K562 (cell line): ENCODE measurements around the gene HS3ST5. TPM values are rescaled to one million over a fixed set of nuclear protein-coding genes. Genes with fewer than 3 reads are reported as not detected.

Experiments used
- BCL6 ChIP-seq: fragments of 250-450 bp; sonication (Bioruptor Pico); IDR thresholded peaks from 2 replicates; pipeline ENCODE4 v1.4.0; 2020
- U2AF1 ChIP-seq: fragments of 200-400 bp; formaldehyde crosslinking; optimal IDR thresholded peaks from 2 replicates; pipeline ENCODE3; 2017; ENCODE audit warnings: mild to moderate bottlenecking, low read depth, low read length, moderate library complexity
- ZSCAN32 ChIP-seq: fragments of 450-650 bp; formaldehyde crosslinking; IDR thresholded peaks from 2 replicates; pipeline ENCODE4 v1.4.0; 2020; ENCODE audit warnings: mild to moderate bottlenecking, moderate library complexity
- polyA plus RNA-seq, 8 experiments: library from polyadenylated mRNA; depleted of rRNA in 4 of 8; stranded (reverse) in 5 of 8; unstranded in 3 of 8; fragments of >200 nt; fragmentation: Nextera tagmentation in 2 of 8; fragmentation: Illumina TruSeq in 1 of 8; extraction: Ambion mirVana in 2 of 8; extraction: Trizol in 1 of 8; gene quantifications; 2 replicates each; pipeline versions ENCODE4 v1.2.1 to v1.2.3, GENCODE V29; 2011 to 2014; ENCODE audit warnings: inconsistent platforms in 1 of 8, missing spikeins in 1 of 8
- total RNA-seq, 7 experiments: library from RNA; depleted of rRNA in 6 of 7; stranded (reverse); fragments of >200 nt in 6 of 7; fragmentation: Illumina TruSeq in 2 of 7; extraction: Trizol in 2 of 7; gene quantifications; 2 replicates each; pipeline versions ENCODE4 v1.2.1 to v1.2.3, GENCODE V29; 2011 to 2021; ENCODE audit warnings: low replicate concordance in 1 of 7
- TF ChIP-seq, protein P1 (sequence below), 2 experiments: fragments of 450-650 bp; IDR thresholded peaks; 2 replicates each; pipeline ENCODE4 v1.6.1; 2016; ENCODE audit warnings: mild to moderate bottlenecking in 2 of 2, borderline replicate concordance in 1 of 2, low read depth in 1 of 2, moderate library complexity in 1 of 2
- TF ChIP-seq, protein P2 (sequence below): fragments of 250-450 bp; sonication (Bioruptor Pico); IDR thresholded peaks from 2 replicates; pipeline ENCODE4 v1.9.0; 2021; ENCODE audit warnings: mild to moderate bottlenecking

The HS3ST5 gene
- total and polyA plus RNA-seq, 9 of the 15 experiments (the other 6 are each of a cell fraction or from before 2014, with no cell fraction given): not detected

DNA sequence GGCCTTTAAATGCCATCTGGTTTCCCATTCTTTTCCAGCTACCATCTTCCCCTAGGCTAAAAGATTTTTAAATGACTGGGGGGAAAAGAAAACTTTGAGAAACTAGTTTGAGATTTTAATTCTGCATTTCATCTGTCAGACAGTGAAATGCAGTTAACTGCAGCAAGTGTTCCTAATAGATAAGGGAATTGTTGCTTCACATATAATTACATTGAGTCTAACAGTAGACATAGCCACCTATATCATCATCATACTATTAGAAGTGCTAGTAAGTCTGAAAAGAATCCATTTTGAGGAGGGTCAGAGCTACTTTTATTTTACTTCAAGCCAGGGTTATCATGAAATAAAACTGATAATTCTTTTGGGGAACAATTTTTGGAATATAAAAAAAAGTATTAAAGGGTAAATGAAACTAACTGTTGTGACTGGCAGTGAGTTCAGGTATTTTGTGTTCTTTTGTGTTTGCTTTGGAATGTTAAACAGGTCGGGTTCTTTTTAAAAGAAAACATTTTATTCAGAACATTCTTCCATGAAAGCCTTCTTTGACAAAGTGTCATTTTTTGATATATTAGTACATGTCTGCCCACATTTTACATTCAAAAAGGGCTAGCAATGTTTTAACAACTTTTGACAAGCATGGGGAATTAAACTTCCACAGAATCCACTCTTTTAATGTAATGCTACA, 170.1 kb downstream of the HS3ST5 start (continued):
- TF ChIP-seq, protein P1, sequence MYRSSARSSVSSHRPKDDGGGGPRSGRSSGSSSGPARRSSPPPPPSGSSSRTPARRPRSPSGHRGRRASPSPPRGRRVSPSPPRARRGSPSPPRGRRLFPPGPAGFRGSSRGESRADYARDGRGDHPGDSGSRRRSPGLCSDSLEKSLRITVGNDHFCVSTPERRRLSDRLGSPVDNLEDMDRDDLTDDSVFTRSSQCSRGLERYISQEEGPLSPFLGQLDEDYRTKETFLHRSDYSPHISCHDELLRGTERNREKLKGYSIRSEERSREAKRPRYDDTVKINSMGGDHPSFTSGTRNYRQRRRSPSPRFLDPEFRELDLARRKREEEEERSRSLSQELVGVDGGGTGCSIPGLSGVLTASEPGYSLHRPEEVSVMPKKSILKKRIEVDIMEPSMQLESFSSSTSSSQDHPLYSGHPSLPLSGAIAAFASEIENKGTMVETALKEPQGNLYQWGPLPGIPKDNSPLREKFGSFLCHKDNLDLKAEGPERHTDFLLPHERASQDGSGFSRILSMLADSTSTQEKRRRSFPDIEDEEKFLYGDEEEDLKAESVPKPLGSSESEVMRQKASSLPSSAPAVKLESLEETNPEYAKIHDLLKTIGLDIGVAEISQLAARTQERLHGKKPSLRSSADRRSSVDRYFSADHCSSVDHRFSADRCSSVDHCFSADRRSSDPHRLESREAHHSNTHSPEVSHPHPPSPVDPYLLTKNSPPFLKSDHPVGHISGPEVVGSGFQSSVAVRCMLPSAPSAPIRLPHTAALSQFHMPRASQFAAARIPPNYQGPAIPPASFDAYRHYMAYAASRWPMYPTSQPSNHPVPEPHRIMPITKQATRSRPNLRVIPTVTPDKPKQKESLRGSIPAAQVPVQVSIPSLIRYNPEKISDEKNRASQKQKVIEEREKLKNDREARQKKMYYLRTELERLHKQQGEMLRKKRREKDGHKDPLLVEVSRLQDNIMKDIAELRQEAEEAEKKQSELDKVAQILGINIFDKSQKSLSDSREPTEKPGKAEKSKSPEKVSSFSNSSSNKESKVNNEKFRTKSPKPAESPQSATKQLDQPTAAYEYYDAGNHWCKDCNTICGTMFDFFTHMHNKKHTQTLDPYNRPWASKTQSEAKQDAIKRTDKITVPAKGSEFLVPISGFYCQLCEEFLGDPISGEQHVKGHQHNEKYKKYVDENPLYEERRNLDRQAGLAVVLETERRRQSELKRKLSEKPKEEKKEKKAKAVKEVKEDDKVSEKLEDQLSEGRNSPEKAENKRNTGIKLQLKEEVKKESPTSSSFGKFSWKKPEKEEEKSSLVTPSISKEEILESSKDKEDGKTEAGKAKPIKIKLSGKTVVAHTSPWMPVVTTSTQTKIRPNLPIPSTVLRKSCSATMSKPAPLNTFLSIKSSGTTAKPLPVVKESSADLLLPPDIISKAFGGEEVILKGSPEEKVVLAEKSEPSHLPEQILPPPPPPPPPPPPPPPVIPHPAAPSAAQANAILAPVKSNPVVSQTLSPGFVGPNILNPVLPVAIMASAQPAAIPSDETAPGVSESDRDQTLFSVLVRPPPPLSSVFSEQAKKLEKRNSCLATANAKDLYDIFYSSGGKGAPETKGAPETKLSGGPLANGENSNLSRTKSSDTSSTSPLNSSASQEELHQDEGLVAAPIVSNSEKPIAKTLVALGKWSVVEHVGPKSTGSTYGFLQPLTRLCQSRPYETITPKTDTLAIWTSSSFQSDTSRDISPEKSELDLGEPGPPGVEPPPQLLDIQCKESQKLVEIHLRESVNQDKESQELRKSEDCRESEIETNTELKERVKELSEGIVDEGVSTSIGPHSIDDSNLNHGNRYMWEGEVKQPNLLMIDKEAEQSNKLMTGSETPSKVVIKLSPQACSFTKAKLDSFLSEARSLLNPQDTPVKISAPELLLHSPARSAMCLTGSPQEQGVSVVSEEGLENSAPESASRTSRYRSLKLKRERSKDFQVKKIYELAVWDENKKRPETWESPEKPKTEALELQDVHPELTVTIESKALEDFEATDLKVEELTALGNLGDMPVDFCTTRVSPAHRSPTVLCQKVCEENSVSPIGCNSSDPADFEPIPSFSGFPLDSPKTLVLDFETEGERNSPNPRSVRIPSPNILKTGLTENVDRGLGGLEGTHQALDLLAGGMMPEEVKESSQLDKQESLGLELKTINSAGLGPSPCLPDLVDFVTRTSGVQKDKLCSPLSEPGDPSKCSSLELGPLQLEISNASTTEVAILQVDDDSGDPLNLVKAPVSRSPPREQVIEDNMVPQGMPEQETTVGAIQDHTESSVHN (IDR thresholded peaks at IDR 0.05; ENCODE audit: borderline replicate concordance in 1 of 2, low read depth in 1 of 2): no peak
- no peak for TF ChIP-seq ZSCAN32 (CRISPR knock-in tag)
- TF ChIP-seq, protein P2, sequence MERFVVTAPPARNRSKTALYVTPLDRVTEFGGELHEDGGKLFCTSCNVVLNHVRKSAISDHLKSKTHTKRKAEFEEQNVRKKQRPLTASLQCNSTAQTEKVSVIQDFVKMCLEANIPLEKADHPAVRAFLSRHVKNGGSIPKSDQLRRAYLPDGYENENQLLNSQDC: no peak
- TF ChIP-seq U2AF1: no peak
- no peak for TF ChIP-seq BCL6 (CRISPR knock-in tag)
- TF ChIP-seq, all 486 proteins: peak for 0
